ENCODE results near the gene PITPNM2.
A peak's percentile ranks its signal among the peaks of the same experiment; 100 is the strongest.

PITPNM2 gene

DNA sequence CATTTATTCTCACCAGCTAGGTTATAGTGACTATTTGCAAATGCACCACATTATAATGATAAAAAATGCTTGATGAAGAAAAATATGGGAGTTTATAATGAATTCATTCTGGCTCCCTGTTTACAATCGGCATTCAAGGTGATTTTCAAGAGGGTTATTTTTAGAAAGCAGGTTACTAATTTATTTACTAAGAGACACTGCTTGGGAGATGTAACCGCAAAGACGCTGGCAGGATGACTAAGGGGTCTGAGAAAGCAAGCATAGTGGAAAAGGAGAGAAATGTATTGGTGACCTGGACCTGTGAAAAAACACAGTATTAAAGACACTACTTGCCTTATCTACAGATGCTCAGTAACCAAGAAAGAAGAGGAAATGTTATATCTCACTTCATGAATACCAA lies 13.3 kb upstream of the PITPNM2 start:
- Histone ChIP-seq H3K9me3 (ENCODE audit: low read depth, low read length) (no peaks in the 10 kb centered on the region), H3K36me3 (ENCODE audit: insufficient read depth, low read length) (peaks cover 65% of the 10 kb centered on the region), H3K4me3 (no peak overlapping the region), H3K27ac (no peak overlapping the region), H3K9ac (ENCODE audit: insufficient read length) (no peak overlapping the region)
- DNase-seq (ENCODE audit: low read depth, low spot score), result no peak
- TF ChIP-seq POLR2AphosphoS5 (IDR thresholded peaks at IDR 0.05; ENCODE audit: borderline replicate concordance, low read depth, low read length) (no peak), EZH2 (IDR thresholded peaks at IDR 0.05) (no peak), FOXP2 (optimal IDR thresholded peaks at IDR 0.05; ENCODE audit: control extremely low read depth, extremely low read length, insufficient read depth) (no peak)

DNA sequence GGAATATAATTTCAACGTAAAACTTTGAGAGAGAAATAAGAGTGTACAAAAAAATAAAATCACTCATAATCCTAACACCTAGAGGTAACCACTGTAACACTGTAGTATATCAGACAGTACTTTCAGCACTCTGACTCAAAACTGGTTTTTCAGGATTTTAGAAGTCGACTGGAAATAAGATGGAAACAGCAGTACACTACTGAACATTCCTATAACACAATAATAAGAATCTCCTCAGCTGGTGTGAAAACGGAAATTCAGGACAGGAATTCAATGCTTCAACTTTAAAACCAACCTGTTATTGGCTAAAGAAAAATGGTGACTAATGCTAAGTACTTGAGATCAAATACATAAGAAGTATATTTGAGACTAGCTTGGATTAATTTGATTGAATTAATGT lies 12.3 kb upstream of the PITPNM2 start:
- peaks cover 65% of the 10 kb centered on the region for H3K36me3 ChIP-seq (ENCODE audit: insufficient read depth, low read length)
- no peak overlapping the region for H3K9ac ChIP-seq (ENCODE audit: insufficient read length)
- no peak overlapping the region for H3K4me3 ChIP-seq
- H3K27ac ChIP-seq, result no peak overlapping the region
- no peak for DNase-seq (ENCODE audit: low read depth, low spot score)
- no peaks in the 10 kb centered on the region for H3K9me3 ChIP-seq (ENCODE audit: low read depth, low read length)
- no peak for TF ChIP-seq FOXP2 (optimal IDR thresholded peaks at IDR 0.05; ENCODE audit: control extremely low read depth, extremely low read length, insufficient read depth)

DNA sequence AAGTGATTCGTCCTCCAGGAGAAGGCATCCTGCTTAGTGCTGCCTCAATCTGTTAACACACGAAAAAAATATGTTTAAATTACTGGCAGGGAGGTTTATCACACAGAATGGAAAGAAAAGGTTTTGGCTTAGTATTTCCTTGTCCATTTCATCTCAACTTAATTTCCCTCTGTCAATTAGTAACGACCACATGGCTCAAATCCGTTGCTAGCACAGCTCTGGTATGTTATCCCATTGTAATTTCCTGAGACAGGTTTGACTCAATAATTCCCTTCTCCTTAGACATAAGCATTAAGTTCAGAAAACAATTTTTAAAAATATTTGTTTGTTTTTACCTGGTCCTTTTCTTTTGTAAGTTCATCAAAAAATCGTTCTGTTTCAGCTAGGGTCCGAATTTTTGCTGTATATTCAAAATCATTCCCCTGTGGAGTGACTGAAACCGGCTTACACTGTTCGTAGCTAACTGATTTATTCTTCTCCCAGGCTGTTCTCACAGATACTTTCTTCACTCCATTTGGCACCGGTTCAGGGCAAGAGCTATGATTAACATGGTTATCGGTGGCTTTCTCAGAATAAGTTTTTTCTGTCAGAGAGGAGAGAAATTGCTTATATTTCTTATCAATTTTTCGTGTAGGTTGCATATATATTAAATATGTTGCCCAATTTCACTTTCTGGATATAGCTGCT lies 10.1 kb upstream of the PITPNM2 start:
- Histone ChIP-seq H3K27ac (no peak overlapping the region), H3K36me3 (ENCODE audit: insufficient read depth, low read length) (peaks cover 64% of the 10 kb centered on the region), H3K9ac (ENCODE audit: insufficient read length) (peak overlapping the region; percentile 23), H3K9me3 (ENCODE audit: low read depth, low read length) (no peaks in the 10 kb centered on the region), H3K4me3 (no peak overlapping the region)
- no peak for DNase-seq (ENCODE audit: low read depth, low spot score)
- TF ChIP-seq EZH2 (IDR thresholded peaks at IDR 0.05) (no peak), POLR2AphosphoS5 (IDR thresholded peaks at IDR 0.05; ENCODE audit: borderline replicate concordance, low read depth, low read length) (no peak), FOXP2 (optimal IDR thresholded peaks at IDR 0.05; ENCODE audit: control extremely low read depth, extremely low read length, insufficient read depth) (no peak)

DNA sequence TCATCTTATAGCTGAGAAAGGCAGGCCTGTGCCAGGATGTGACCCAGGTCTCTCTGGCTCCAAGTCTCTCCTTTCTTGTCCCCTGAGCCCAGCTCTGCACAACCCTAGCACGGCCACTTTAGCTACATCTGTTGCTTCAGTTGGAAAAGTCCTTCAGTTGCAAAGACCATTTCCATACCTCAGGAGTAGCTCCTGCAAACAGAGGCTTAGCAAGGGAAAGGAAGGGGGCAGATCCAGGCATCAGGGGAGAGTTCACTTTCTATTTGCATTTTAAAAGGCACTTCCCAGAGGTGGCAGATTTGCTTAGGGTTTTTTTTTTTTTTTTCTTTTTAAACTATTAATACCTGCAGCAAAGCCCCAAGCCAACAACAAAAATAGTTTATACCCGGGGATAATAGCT lies 3.0 kb upstream of the PITPNM2 start:
- Histone ChIP-seq H3K4me3 (no peak overlapping the region), H3K9me3 (ENCODE audit: low read depth, low read length) (no peaks in the 10 kb centered on the region), H3K36me3 (ENCODE audit: insufficient read depth, low read length) (peaks cover 21% of the 10 kb centered on the region; the same call in 1 of the 2 replicates), H3K9ac (ENCODE audit: insufficient read length) (no peak overlapping the region), H3K27ac (no peak overlapping the region)
- no peak for DNase-seq (ENCODE audit: low read depth, low spot score)
- TF ChIP-seq EZH2 (IDR thresholded peaks at IDR 0.05), result no peak
- TF ChIP-seq FOXP2 (optimal IDR thresholded peaks at IDR 0.05; ENCODE audit: control extremely low read depth, extremely low read length, insufficient read depth), result no peak
- no peak for TF ChIP-seq POLR2AphosphoS5 (IDR thresholded peaks at IDR 0.05; ENCODE audit: borderline replicate concordance, low read depth, low read length)

DNA sequence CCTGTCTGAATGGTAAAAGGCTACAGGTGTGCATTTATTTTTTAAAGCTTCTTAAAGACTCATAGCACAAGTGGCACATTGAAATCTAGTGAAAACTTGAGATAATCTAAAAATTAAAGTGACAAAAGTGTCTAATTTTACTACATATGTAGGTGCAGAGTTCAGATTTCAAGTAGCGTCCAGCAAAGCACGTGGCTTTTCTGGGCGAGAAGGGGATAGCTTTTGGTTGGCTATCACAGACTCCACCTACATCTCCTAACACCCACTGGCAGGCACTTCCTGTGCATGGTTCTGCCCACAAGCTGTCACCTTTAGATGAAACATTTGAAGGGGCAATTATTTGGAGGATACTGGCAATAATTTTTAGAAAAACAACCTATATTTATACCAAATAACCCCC lies 1.9 kb upstream of the PITPNM2 start:
- TF ChIP-seq POLR2AphosphoS5 (IDR thresholded peaks at IDR 0.05; ENCODE audit: borderline replicate concordance, low read depth, low read length) (no peak), FOXP2 (optimal IDR thresholded peaks at IDR 0.05; ENCODE audit: control extremely low read depth, extremely low read length, insufficient read depth) (no peak), EZH2 (IDR thresholded peaks at IDR 0.05) (no peak)
- no peak for DNase-seq (ENCODE audit: low read depth, low spot score)
- H3K36me3 ChIP-seq (ENCODE audit: insufficient read depth, low read length), result peaks cover 21% of the 10 kb centered on the region; the same call in 1 of the 2 replicates
- no peak overlapping the region for H3K9ac ChIP-seq (ENCODE audit: insufficient read length)
- no peaks in the 10 kb centered on the region for H3K9me3 ChIP-seq (ENCODE audit: low read depth, low read length)
- H3K4me3 ChIP-seq, result no peak overlapping the region
- no peak overlapping the region for H3K27ac ChIP-seq

DNA sequence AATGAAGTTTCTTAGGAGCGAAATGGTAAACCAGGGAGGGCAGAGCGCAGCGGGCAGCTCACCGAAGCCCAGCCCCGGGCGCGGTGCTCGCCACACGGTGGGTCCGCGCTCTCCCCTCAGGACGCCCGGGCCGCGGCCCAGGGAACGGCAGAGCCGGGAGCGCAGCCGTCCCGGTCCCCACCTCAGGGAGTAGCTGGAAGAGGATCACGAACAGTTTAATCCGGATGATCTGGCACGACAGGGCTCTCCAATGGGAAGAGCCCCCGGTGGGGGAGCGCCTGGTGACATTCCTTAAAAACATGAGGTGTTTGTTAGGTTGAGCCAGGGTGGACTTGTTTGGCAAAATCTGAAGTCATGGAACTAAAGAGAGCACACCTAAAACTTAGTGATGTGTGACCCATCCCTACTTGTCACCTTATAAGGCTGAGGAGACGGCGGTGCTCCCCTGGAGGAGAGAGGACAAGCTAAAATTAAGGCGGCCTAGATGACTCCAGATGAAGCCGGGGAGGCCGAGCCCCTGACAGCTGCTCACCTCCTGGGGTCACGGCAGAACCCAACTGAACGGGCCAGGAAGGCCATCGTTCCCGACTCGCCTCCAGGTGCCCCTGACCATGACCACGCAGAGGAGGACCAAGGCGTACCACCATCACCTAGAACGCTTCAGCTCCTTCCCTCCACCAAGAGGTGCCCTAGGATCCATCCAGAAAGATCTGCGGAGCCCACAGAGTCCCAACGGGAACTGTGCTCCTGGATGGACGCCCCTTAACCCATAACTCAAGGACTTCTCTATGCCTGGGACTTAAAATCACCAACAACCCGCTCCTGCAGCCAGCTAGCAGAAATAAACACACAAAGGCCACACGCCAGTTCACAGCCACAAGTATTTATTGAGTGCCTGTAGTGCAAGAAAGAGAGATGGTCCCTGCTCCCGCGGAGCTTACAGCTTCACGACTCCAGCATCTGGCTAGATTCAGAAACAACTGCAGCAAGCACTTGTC lies 866 bp upstream of the PITPNM2 start:
- no peak for DNase-seq (ENCODE audit: low read depth, low spot score)
- Histone ChIP-seq H3K9ac (ENCODE audit: insufficient read length) (peak overlapping the region; percentile 73), H3K4me3 (peak overlapping the region; percentile 82), H3K36me3 (ENCODE audit: insufficient read depth, low read length) (peaks cover 18% of the 10 kb centered on the region; the same call in 1 of the 2 replicates), H3K9me3 (ENCODE audit: low read depth, low read length) (no peaks in the 10 kb centered on the region), H3K27ac (no peak overlapping the region)
- TF ChIP-seq POLR2AphosphoS5 (IDR thresholded peaks at IDR 0.05; ENCODE audit: borderline replicate concordance, low read depth, low read length) (peak; percentile 27; the same call in 1 of the 2 replicates), FOXP2 (optimal IDR thresholded peaks at IDR 0.05; ENCODE audit: control extremely low read depth, extremely low read length, insufficient read depth) (no peak), EZH2 (IDR thresholded peaks at IDR 0.05) (no peak)

DNA sequence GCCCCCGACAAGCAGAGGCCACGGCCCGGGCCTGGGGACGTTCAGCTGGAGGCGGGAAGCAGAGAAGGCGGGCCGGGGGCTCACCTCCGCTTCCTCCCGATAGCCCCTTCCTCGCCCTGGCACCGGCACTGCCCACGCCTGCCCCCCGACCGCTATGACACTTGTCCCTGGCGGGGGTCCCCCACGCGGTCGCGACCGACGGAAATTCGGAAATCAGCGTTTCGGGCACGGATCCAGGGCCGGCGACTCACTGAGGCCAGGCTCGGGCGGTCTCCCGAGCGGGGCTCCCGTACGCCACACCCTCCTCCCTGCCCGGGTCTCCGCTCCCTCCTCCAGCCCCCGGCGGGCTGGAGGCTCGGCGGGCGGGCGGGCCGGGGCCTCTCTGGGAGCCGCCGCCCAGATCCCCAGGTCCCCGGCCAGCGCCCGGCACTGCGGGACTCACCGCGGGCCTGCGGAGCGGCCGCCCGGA lies 581 bp downstream of the PITPNM2 start:
- DNase-seq (ENCODE audit: low read depth, low spot score), result no peak
- Histone ChIP-seq H3K27ac (no peak overlapping the region), H3K9ac (ENCODE audit: insufficient read length) (peak overlapping the region; percentile 64), H3K4me3 (peak overlapping the region; percentile 78), H3K36me3 (ENCODE audit: insufficient read depth, low read length) (peaks cover 6% of the 10 kb centered on the region; the same call in 1 of the 2 replicates), H3K9me3 (ENCODE audit: low read depth, low read length) (no peaks in the 10 kb centered on the region)
- TF ChIP-seq FOXP2 (optimal IDR thresholded peaks at IDR 0.05; ENCODE audit: control extremely low read depth, extremely low read length, insufficient read depth) (no peak), POLR2AphosphoS5 (IDR thresholded peaks at IDR 0.05; ENCODE audit: borderline replicate concordance, low read depth, low read length) (no peak), EZH2 (IDR thresholded peaks at IDR 0.05) (no peak)

Data from SK-N-MC (cell line).